Upper lobe of left lung (tissue), 6 donors: ENCODE data around the gene BLMH. TPM values are rescaled to one million over a fixed set of nuclear protein-coding genes. Genes with fewer than 3 reads are reported as not detected.

Experiments
- ATAC-seq, 2 donors: fragments of 200-7000 bp; cut with Tn5 transposase; one replicate each; pipeline ENCODE4 v1.9.1; 2022; ENCODE audit warnings: mild to moderate bottlenecking in 2 of 2, moderate library complexity in 2 of 2; ENCODE audit not compliant: low FRiP score in 2 of 2
- DNase-seq, 2 donors: peaks; one replicate each; pipeline ENCODE4 v3.0.0-alpha.2; 2019 to 2020
- H3K27ac ChIP-seq, 4 donors: fragments of 200-600 bp; sonication (generic); one replicate each; pipeline ENCODE4 v1.5.1; 2016 to 2019
- H3K27me3 ChIP-seq, 4 donors: fragments of 200-600 bp; sonication (generic); one replicate each; pipeline ENCODE4 v1.5.1; 2017 to 2019
- H3K36me3 ChIP-seq, 4 donors: fragments of 200-600 bp; sonication (generic); one replicate each; pipeline ENCODE4 v1.5.1; 2016 to 2019
- H3K4me1 ChIP-seq, 4 donors: fragments of 200-600 bp; sonication (generic); one replicate each; pipeline ENCODE4 v1.5.1; 2018 to 2019
- H3K4me3 ChIP-seq, 4 donors: fragments of 200-600 bp; sonication (generic); one replicate each; pipeline ENCODE4 v1.5.1; 2017 to 2019; ENCODE audit warnings: mild to moderate bottlenecking in 2 of 4, moderate library complexity in 1 of 4
- H3K9me3 ChIP-seq, 4 donors: fragments of 200-600 bp; sonication (generic); one replicate each; pipeline ENCODE4 v1.5.1; 2018 to 2019
- CTCF ChIP-seq, 6 experiments: fragments of 450-650 bp in 4 of 6; fragments of 200-600 bp in 2 of 6; sonication (generic) in 2 of 6; IDR thresholded peaks; one replicate each; pipeline ENCODE4 v1.5.1; 2016 to 2019; ENCODE audit warnings: antibody characterized with exemption in 6 of 6
- EP300 ChIP-seq, 4 donors: sonication (generic); formaldehyde crosslinking; IDR thresholded peaks; one replicate each; pipeline ENCODE4 v1.5.1; 2017; ENCODE audit warnings: antibody characterized with exemption in 4 of 4, control low read depth in 2 of 4
- POLR2A ChIP-seq, 4 donors: fragments of 450-650 bp; IDR thresholded peaks; one replicate each; pipeline ENCODE4 v1.5.1; 2016 to 2017; ENCODE audit warnings: antibody characterized with exemption in 4 of 4, mild to moderate bottlenecking in 2 of 4
- POLR2AphosphoS5 ChIP-seq, 2 donors: sonication (generic); formaldehyde crosslinking; IDR thresholded peaks; one replicate each; pipeline ENCODE4 v1.5.1; 2017; ENCODE audit warnings: antibody characterized with exemption in 2 of 2
- WGBS, 2 donors: methylation state at CpG; one replicate each; pipeline ENCODE4 v1.1.5; 2017 to 2018; 5-methylcytosine and 5-hydroxymethylcytosine counted together
- total RNA-seq, 6 donors: library from RNA; depleted of rRNA in 4 of 6; stranded (reverse); fragments of >200 nt in 4 of 6; gene quantifications; one replicate each; pipeline versions ENCODE4 v1.1.0 to v1.2.1, GENCODE V29; 2016 to 2021
- donor health status: DM: no; HTN: no; CAD: no; lungs with moderate emphysema.
- donor health status: DM: no; HTN: yes; CAD: no; lungs with severe emphysema.

The BLMH gene
- total RNA-seq, 6 donors from 2014 or later: 16.4 to 33.6 (median 22.4) TPM

DNA sequence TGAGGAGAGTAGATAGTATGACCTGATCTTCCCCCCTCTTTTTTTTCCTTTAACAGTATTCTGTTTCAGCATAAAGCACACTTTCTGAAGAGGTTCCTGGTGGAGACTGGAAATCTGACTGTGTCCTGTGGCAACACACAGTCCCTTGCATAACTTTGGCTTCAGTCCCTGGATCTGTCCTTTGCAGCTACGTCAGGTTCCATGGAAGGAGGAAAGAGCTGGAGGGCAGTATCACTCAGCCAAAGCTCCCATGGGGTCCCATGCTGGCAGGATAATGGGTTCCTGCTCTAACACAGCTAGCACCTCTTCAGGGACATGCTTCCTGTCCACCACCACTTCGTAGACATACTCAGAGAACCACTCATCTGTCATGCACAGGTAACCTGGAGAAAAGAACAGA is 43.0 kb downstream of the BLMH start:
- no peaks in the 10 kb centered on the region for H3K9me3 ChIP-seq
- H3K4me3 ChIP-seq: no peak overlapping the region
- TF ChIP-seq CTCF (IDR thresholded peaks at IDR 0.05) (no peak), POLR2A (IDR thresholded peaks at IDR 0.05) (no peak), POLR2AphosphoS5 (IDR thresholded peaks at IDR 0.05) (no peak)
- H3K27me3 ChIP-seq: no peaks in the 10 kb centered on the region
- H3K27ac ChIP-seq: peak overlapping the region in 1 of 4 donors; percentile 35
- no peak for ATAC-seq
- peaks cover 0 to 6% (median 1%) of the 10 kb centered on the region in 4 donors for H3K4me1 ChIP-seq
- WGBS, 2 donors: 90 to 93% methylated on average over 2 of the region's 2 CpGs
- DNase-seq: no peak
- peaks cover 4 to 27% (median 17%) of the 10 kb centered on the region in 4 donors for H3K36me3 ChIP-seq

- H3K36me3 ChIP-seq: peaks cover 4 to 27% (median 17%) of the 10 kb centered on the region in 4 donors
- WGBS, 2 donors: 86% methylated on average over 7 of the region's 7 CpGs
- ATAC-seq (no peak), DNase-seq (no peak)
- H3K9me3 ChIP-seq: no peaks in the 10 kb centered on the region
- H3K4me1 ChIP-seq: peaks cover 0 to 3% (median 1%) of the 10 kb centered on the region in 4 donors
- H3K27me3 ChIP-seq: no peaks in the 10 kb centered on the region
- no peak overlapping the region for H3K27ac ChIP-seq
- no peak overlapping the region for H3K4me3 ChIP-seq
- TF ChIP-seq POLR2AphosphoS5 (IDR thresholded peaks at IDR 0.05) (no peak), POLR2A (IDR thresholded peaks at IDR 0.05) (no peak), EP300 (IDR thresholded peaks at IDR 0.05) (no peak), CTCF (IDR thresholded peaks at IDR 0.05) (no peak)
Measured at GRCh38 chr17:30246460-30246859, 45.3 kb downstream of the BLMH start.

DNA sequence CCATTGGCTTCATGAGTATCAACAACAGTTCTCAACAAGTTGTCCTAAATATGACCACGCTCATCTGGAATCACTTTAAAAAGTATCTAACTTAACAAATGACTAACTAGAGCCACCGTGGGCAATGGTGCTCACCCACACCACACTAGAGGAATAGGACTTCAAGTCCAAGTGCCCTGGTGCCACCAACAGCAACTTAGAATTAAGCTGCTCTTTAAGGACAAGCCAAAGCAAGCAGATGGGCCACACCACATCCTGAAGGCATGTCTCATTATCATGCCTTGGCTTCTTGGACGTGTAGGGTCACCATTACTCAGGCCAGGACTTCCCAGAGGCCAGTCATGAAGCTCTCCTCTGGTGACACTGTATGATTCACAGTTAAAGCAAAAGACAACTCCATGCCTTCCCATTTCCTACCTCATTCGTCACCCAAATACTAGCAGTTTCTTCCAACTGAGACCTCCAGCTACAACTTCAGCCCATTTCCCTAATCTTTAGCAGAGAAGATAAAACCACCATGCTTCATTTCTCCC is 46.8 kb downstream of the BLMH start:
- ATAC-seq: no peak
- H3K9me3 ChIP-seq: no peaks in the 10 kb centered on the region
- 76 to 86% methylated on average over 4 of the region's 4 CpGs for WGBS, 2 donors

DNA sequence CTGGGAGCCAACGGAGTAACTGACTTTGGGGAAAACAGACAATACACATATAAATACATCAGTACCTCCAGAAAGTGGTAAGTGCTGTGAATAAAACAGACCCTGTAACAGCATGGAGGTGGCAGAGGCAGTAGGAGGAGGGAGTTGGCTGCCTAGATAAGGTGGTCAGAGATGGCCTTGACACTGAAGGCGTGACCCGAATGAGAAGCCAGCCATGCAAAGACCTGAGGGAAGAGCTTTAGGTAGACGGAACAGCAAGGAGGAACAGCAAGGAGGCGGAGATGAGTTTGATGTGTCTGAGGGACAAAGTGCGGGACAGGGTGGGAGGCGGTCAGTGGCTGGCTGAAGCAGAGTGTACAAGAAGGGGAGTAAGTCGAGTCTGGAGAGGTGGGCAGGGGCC is 48.2 kb downstream of the BLMH start:
- H3K27ac ChIP-seq: no peak overlapping the region
- TF ChIP-seq CTCF (IDR thresholded peaks at IDR 0.05) (no peak), EP300 (IDR thresholded peaks at IDR 0.05) (no peak), POLR2AphosphoS5 (IDR thresholded peaks at IDR 0.05) (no peak), POLR2A (IDR thresholded peaks at IDR 0.05) (no peak)
- no peak for DNase-seq
- H3K4me3 ChIP-seq: no peak overlapping the region
- H3K27me3 ChIP-seq: peaks cover 0 to 3% (median 1%) of the 10 kb centered on the region in 4 donors
- H3K9me3 ChIP-seq: no peaks in the 10 kb centered on the region
- peaks cover 2 to 12% (median 8%) of the 10 kb centered on the region in 4 donors for H3K4me1 ChIP-seq
- WGBS, 2 donors: 83 to 94% methylated on average over 8 of the region's 8 CpGs
- H3K36me3 ChIP-seq: peaks cover 0 to 10% (median 4%) of the 10 kb centered on the region in 4 donors
- ATAC-seq: no peak

More for the DNA sequence above, 46.8 kb downstream of the BLMH start:
- DNase-seq: no peak
- H3K27me3 ChIP-seq: no peaks in the 10 kb centered on the region
- H3K36me3 ChIP-seq: peaks cover 4 to 23% (median 13%) of the 10 kb centered on the region in 4 donors
- H3K4me3 ChIP-seq: no peak overlapping the region
- TF ChIP-seq EP300 (IDR thresholded peaks at IDR 0.05) (no peak), POLR2A (IDR thresholded peaks at IDR 0.05) (no peak), POLR2AphosphoS5 (IDR thresholded peaks at IDR 0.05) (no peak), CTCF (IDR thresholded peaks at IDR 0.05) (no peak)
- peak overlapping the region in 1 of 4 donors; percentile 23 for H3K27ac ChIP-seq
- H3K4me1 ChIP-seq: peaks cover 0 to 3% (median 1%) of the 10 kb centered on the region in 4 donors

- TF ChIP-seq EP300 (IDR thresholded peaks at IDR 0.05) (no peak), POLR2A (IDR thresholded peaks at IDR 0.05) (no peak), CTCF (IDR thresholded peaks at IDR 0.05) (no peak), POLR2AphosphoS5 (IDR thresholded peaks at IDR 0.05) (no peak)
- H3K36me3 ChIP-seq: peaks cover 0 to 5% (median 2%) of the 10 kb centered on the region in 4 donors
- 94 to 95% methylated on average over 4 of the region's 4 CpGs for WGBS, 2 donors
Measured at GRCh38 chr17:30243002-30243401, 48.7 kb downstream of the BLMH start.

More at GRCh38 chr17:30243002-30243401, 48.7 kb downstream of the BLMH start:
- DNase-seq (no peak), ATAC-seq (no peak)
- peaks cover 8 to 18% (median 13%) of the 10 kb centered on the region in 4 donors for H3K4me1 ChIP-seq
- H3K27ac ChIP-seq: no peak overlapping the region
- H3K27me3 ChIP-seq: peaks cover 0 to 8% (median 4%) of the 10 kb centered on the region in 4 donors
- H3K4me3 ChIP-seq: no peak overlapping the region
- no peaks in the 10 kb centered on the region for H3K9me3 ChIP-seq
